ENCODE data around the gene WNT7B.

The WNT7B gene

GRCh38 chr22:45923212-45923611 is 53.8 kb downstream of the WNT7B start:
- no peak for DNase-seq

DNA sequence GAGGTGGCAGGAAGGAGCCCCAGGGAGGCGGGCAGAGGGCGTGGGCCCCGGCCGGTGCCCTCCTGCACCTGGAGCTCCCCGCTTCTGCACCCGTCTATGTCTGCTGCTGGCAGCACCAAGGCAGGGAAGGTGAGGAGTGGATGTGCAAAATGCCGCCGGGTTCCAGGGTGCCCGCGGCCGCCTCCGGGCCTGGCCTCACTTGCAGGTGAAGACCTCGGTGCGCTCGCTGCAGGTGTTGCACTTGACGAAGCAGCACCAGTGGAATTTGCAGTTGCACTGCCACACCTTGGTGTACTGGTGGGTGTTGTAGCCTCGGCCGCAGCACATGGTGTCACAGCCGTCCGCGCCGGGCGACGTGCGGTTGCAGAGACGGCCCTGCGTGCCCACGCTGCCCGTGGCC is 54.3 kb downstream of the WNT7B start:
- no peak for DNase-seq

DNA sequence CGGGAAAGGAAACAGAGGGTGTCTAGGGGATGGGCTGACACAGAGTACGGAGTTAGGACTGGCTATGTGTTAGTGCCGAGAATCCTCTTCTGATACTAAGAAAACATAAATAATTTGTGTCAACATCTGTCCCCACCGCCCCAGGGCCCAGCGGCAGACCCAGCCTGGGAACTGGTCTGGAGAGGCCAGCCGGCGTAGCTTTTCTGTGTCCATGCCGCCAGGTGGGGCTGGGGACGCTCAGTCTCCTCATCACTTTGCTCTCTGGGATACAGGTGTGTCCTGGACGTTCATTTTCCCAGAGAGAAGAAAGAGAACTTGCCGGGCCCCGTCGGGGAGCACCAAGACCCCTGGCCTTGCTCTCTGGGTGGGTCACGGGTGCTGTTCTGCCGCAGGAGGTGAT is 54.7 kb downstream of the WNT7B start:
- DNase-seq, result no peak

- no peak for DNase-seq
These were observed 57.3 kb downstream of the WNT7B start for GRCh38 chr22:45919504-45920286.

GRCh38 chr22:45918459-45919370 is 58.2 kb downstream of the WNT7B start:
- no peak for DNase-seq

- no peak for DNase-seq
These were observed 59.1 kb downstream of the WNT7B start for GRCh38 chr22:45917700-45918458.

GRCh38 chr22:45917146-45917545 is 59.8 kb downstream of the WNT7B start:
- peak; percentile 41 for DNase-seq

- DNase-seq, result no peak
These were observed 60.4 kb downstream of the WNT7B start for GRCh38 chr22:45916515-45916914.

GRCh38 chr22:45915841-45916240 is 61.1 kb downstream of the WNT7B start:
- DNase-seq, result no peak

DNA sequence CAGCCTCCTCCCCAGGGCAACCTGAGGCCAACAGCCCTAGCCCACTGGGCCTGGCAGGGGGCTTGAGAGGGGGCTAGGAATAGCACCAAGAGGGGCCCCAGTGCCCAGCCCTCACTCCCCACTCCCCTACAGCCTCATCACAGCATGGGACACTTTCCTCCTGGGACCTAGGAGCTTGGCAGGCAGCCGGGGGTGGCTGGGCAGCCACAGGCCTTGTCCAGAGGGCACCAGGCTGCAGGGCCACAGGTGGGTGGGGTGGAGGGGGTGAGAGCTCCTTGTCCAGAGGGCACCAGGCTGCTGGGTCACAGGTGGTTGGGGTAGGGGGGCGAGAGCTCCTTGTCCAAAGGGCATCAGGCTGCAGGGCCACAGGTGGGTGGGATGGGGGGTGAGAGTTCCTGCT is 61.8 kb downstream of the WNT7B start:
- DNase-seq, result no peak

DNA sequence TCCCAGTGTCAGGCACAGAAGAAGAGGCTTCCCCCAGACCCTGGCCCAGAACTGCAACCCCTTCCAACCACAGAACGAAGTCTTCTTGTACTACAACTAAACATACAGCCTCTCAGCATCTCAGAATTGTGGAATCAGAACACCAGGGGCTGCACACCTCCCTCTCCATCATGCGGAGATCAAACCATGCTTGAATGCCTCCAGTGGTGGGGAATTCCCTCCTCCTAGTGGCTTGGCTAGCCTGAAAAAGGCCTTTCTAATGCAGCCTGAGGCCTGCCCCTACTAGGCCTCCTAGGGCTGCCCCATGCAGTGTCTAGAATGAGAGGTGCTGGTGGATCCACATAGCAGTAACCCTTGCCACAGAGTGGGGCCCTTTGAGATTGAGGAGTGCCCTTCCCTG is 62.7 kb downstream of the WNT7B start:
- DNase-seq, result no peak

- no peak for DNase-seq
These were observed 64.1 kb downstream of the WNT7B start for GRCh38 chr22:45912910-45913309.

GRCh38 chr22:45911601-45912271 is 65.2 kb downstream of the WNT7B start:
- peak; percentile 86 for DNase-seq

- no peak for DNase-seq
These were observed 66.0 kb downstream of the WNT7B start for GRCh38 chr22:45910928-45911467.

DNA sequence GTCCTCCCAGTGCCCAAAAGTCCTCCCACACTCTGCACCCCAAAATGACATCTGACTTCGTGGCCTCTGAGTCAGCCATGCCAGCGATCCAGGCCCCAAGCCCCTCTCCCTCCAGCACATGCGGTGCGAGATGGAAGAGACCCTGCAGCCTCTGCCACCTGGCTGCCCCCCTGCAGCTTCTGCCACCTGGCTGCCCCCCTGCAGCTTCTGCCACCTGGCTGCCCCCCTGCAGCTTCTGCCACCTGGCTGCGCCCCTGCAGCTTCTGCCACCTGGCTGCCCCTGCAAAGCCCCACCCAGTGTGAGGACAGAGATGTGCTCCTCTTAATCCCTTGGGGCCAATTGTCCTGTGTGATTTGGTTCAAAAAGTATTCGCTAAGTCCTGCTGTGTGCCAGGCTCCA is 68.0 kb downstream of the WNT7B start:
- no peak for DNase-seq

GRCh38 chr22:45907996-45908395 is 69.0 kb downstream of the WNT7B start:
- no peak for DNase-seq

- DNase-seq, result no peak
These were observed 69.6 kb downstream of the WNT7B start for GRCh38 chr22:45907378-45907777.

DNA sequence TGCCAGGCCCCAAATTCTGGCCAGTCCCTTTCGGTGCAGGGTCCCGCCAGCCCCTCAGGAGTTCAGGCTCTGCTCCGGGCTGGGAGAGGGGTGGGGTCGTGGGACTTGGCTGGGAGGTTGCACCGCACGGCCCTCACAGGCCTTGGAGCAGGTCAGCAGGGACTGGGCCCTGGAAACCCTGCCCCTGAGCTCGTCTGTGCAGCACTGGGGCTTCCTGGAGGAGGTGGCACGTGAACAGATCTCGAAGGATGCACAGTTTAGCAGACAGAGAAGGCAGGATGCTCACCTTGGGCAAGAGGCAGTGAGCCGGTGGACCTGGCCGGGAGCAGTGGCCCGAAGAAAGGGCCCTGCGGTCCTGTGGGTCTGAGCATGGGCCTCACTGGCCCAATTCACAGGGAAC is 70.0 kb downstream of the WNT7B start:
- no peak for DNase-seq

DNA sequence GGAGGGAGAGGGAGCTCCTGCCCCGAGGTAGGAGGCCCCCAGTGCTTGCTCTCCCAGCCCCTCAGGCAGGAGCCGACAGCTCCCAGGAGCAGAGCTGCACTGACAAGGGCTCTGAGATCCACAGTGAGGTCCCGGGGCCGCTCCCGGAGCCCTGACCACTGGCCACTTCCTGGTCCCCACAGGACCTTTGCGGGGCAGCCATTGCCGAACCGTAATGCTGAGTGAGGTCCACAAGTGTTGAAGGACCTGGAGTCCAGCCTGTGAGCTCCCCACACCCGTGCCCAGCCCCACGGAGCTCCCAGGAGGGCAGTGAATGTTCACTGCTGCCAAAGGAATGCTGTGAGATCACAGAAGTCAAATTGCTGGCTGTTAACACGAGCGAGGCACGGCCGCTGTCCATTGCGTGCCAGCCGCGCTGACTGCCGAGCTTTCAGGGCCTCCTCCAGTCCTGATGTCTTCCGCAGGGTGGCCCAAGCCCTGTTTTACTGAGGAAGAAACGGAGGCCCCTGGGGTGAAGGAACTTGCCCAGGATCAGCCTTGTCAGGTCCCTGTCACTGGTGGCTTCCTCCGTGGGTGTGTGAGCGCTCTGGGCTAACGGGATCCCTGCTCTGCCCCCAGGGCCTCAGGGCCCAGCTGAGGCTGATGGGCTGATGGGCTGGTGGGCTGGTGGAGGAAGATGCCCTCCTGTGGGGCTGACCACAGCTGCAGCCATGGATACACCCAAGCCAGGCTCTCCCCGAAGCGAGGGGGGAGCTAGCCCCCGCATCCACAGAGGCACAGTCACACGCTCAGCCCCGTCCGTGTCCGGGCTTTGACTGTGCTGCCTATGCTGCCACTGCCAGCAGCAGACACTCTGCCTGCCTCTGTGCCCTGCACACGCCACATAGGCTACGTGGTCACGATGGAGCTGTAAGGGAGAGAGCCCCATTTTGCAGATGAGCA is 70.8 kb downstream of the WNT7B start:
- DNase-seq, result no peak

GRCh38 chr22:45905326-45905923 is 71.5 kb downstream of the WNT7B start:
- no peak for DNase-seq

DNA sequence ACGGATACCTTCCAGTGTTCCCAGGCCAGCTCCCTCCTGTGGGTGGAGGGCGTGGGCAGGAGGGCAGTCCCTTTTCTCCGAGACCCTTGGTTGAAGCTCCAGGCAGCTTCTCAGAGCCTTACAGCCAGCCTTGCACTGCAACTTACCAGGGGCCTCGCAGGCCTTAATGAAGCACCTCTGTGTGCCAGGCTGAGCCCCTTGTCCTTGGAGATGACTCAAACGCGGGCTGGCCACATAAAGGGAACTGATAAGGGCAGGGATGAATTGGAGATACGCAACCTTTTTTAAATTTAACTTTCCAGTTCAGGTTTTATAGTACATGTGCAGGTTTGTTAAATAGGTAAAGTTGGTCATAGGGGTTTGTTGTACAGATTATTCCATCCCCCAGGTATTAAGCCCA is 72.7 kb downstream of the WNT7B start:
- no peak for DNase-seq
